ENCODE measurements around the gene WNT5B.
"Not testable (repeated sequence)": the region's sequence is repeated elsewhere in the genome, so short reads cannot be mapped to it uniquely, and the experiment has no call there.

The WNT5B gene

DNA sequence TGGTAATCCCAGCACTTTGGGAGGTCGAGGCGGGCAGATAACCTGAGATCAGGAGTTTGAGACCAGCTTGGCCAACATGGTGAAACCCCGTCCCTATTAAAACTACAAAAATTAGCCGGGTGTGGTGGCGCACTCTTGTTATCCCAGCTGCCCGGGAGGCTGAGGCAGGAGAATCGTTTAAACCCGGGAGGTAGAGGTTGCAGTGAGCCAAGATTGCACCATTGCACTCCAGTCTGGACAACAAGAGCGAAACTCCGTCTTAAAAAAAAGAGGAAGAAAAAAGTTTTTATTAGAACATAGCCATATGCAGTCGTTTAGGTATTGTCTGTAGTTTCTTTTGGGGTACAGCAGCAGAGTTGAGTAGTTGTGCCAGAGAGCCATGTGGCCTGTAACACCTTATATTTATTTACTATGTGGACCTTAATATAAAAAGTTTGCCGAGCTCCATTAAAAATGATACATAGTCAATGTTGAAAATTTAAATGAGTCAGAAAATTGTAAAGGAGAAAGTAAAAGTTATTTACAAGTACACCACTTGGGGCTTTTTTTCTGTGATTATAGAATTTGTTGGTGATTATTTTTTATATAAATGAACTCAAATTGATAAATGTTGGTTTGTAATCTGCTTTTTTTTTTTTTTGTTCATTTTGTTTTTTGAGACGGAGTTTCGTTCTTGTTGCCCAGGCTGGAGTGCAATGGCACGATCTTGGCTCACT lies 64.0 kb downstream of the WNT5B start:
- DNase-seq = no peak

DNA sequence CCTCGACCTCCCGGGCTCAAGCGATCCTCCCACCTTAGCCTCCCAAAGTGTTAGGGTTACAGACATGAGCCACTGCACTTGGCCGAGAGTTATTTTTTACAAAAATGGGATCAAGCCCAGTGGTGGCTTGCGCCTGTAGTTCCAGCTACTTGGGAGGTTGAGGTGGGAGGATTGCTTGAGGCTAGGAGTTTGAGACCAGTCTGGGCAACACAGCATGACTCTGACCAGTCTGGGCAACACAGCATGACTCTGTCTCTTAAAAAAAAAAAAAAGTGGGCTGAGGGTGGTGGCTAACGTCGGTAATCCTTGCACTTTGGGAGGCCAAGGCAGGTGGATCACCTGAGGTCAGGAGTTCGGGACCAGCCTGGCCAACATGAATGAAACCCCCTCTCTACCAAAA lies 66.1 kb downstream of the WNT5B start:
- not testable (repeated sequence) for DNase-seq

DNA sequence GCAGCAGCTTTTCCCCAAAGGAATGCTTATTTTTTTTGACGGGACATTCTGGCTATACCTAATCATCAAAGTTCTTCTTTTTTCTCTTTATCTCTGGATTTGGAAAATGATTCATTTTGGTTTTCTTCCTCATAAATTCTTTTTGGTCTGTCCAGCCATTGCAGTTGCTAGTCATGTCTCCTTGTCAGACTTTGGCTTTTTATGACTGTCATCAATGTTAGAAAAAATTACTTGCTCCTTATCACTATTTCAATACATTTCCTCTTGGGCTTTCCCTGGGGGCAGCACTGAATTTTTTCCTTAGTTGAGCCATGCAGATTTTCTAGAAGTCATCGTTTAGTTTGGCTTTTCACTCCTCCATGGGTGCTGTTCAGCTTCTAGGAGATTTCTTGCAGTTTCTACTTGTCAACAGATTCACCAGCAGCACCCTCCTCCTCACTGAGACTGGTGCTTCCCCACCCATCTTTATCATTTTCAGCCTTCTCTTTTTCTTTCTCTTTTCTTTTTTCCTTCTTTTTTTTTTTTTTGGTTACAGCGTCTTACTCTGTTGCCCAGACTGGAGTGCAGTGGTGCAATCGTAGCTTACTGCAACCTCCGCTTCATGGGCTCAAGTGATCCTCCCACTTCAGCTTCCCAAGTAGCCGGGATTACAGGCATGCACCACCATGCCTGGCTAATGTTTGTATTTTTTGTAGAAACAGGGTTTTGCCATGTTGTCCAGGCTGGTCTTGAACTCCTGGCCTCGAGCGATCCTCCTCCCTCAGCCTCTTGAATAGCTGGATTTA lies 67.0 kb downstream of the WNT5B start:
- no peak for DNase-seq

DNA sequence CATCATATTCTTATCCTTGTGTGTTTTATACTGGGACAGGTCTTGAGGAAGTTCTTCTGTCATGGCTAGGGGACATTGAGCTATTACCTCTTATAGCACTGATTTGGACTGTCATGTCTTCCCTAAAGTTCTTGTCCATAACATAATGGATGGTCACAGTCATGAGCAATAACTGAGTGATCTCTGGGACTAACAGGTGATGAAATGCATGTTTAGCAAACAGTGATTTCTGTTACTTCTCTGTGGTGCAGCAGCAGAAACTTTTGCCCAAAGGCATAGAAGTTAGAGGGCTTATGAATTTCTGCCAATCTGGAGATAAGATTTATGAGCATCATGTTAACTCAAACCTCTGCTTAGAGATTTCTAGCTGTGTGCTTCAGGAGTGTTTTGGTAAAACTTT lies 67.8 kb downstream of the WNT5B start:
- no peak for DNase-seq

Data from SW 1271 (cell line).